AG04449 (cell line): ENCODE measurements around the gene BUD13.
A peak's percentile ranks its signal among the peaks of the same experiment; 100 is the strongest.
"Not testable (repeated sequence)": the region's sequence is repeated elsewhere in the genome, so short reads cannot be mapped to it uniquely, and the experiment has no call there.

ENCODE experiments used
- CTCF ChIA-PET: fragments of 350-600 bp; formaldehyde crosslinking; extraction: SDS; loops from one replicate; lab custom pipeline; 2021; ENCODE audit warnings: antibody characterized with exemption; lab: Yijun Ruan, JAX
- POLR2A ChIA-PET: fragments of 400-600, 350-600 bp; formaldehyde crosslinking; extraction: SDS; loops from one replicate; lab custom pipeline; 2020; ENCODE audit warnings: antibody characterized with exemption, inconsistent platforms; lab: Yijun Ruan, JAX
- DNase-seq: peaks from one replicate; pipeline ENCODE4 v3.0.0-alpha.2; 2010; ENCODE audit warnings: low read depth, low spot score
- H3K4me3 ChIP-seq: 2 replicates; pipeline ENCODE4 v1.5.1; 2011; ENCODE audit warnings: low read depth, mild to moderate bottlenecking, control low read depth, low read length
- TF ChIP-seq, protein P1 (sequence below): IDR thresholded peaks from one replicate; pipeline ENCODE4 v1.5.1; 2011; ENCODE audit warnings: mild to moderate bottlenecking, moderate library complexity, low read length, control low read depth, inconsistent platforms; ENCODE audit not compliant: insufficient read depth; ENCODE audit errors: missing control alignments

The BUD13 gene

DNA sequence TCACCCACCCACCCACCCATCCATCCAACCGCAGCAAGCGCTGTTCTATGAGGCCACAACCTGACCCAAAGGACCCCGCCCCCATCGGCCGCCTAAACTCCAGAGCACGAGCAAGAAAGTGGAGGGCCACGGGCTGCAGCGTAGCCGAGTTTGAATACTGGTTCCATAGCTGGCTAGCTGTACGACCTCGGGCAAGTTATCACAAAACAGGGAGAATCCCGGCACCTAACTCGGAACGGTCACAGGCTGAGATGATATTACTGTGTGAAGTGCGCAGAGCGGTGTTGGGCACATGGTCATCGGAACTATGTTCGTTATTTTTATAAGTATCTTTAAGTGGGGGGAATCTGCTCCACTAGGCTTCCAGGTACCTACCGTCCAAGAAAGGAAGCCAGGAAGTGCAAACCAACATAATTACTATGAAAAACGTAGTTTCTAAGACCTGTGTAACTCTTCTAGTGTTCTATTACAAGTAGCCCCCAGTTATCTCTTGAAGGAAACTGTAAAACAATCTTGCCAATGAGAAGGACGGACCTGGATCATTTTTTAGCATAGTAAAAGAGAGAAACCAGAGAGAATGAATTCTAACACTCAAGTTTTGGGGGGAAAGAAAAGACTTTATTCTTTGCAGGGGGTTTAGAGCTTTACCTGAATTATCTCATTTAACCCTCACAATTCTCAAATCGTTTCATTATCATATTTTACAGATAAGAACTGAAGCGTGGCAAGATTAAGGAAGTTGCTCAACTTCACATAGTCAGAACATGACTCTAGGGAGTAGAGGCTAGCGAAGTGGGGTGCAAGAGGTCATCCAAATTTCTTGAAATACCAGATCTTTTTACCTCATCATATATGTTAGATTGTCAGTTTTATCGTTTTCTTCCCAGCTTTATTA is 663 bp upstream of the BUD13 start:
- ChIA-PET CTCF (interaction anchor here (1.8 to 2.9 kb wide), 2 partner anchors 17 to 331 kb away, joined by 3 to 17 read pairs; partner anchors contain the start of gene APOA5), POLR2A (no interaction called here)
- TF ChIP-seq, protein P1, sequence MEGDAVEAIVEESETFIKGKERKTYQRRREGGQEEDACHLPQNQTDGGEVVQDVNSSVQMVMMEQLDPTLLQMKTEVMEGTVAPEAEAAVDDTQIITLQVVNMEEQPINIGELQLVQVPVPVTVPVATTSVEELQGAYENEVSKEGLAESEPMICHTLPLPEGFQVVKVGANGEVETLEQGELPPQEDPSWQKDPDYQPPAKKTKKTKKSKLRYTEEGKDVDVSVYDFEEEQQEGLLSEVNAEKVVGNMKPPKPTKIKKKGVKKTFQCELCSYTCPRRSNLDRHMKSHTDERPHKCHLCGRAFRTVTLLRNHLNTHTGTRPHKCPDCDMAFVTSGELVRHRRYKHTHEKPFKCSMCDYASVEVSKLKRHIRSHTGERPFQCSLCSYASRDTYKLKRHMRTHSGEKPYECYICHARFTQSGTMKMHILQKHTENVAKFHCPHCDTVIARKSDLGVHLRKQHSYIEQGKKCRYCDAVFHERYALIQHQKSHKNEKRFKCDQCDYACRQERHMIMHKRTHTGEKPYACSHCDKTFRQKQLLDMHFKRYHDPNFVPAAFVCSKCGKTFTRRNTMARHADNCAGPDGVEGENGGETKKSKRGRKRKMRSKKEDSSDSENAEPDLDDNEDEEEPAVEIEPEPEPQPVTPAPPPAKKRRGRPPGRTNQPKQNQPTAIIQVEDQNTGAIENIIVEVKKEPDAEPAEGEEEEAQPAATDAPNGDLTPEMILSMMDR = no peak
- no peak for DNase-seq
- peak overlapping the region; percentile 78 for H3K4me3 ChIP-seq

DNA sequence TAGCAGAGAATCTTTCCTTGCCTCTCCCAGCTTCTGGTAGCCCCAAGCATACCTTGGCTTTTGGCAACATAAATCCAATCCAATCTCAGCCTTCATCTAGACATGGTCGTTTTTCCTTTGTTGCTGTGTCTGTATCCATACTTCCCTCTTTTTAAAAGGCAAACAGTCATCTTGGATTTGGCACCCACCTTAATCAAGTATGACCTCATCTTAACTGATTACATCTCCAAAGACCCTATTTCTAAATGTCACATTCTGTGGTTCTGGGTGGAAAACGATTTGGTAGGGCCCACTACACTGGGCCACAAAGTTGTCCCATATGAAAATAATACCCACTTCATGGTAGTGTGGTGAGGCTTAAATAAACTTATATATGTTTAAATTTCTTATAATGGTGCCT is 852 bp downstream of the BUD13 start:
- H3K4me3 ChIP-seq = peak overlapping the region; percentile 78
- TF ChIP-seq, protein P1 = no peak
- DNase-seq = no peak
- ChIA-PET CTCF (interaction anchor here (1.2 to 2.1 kb wide), 5 partner anchors 10 to 334 kb away, joined by 4 to 9 read pairs (median 6); partner anchors contain the start of gene APOA5), POLR2A (no interaction called here)

GRCh38 chr11:116762132-116762531 is 10.7 kb downstream of the BUD13 start:
- ChIA-PET POLR2A (no interaction called here), CTCF (interaction anchor here (0.7 to 6.8 kb wide), 4 partner anchors 9 to 19 kb away, joined by 3 to 46 read pairs (median 5); no protein-coding TSS in a partner anchor)
- H3K4me3 ChIP-seq = no peak overlapping the region
- no peak for DNase-seq
- TF ChIP-seq, protein P1 = no peak

- CTCF ChIA-PET = interaction anchor here (1.3 to 6.8 kb wide), 3 partner anchors 10 to 470 kb away, joined by 3 to 46 read pairs (median 4); no protein-coding TSS in a partner anchor
- DNase-seq, H3K4me3 ChIP-seq, POLR2A ChIA-PET: not testable (repeated sequence)
Measured at GRCh38 chr11:116756044-116756443, 16.7 kb downstream of the BUD13 start.

DNA sequence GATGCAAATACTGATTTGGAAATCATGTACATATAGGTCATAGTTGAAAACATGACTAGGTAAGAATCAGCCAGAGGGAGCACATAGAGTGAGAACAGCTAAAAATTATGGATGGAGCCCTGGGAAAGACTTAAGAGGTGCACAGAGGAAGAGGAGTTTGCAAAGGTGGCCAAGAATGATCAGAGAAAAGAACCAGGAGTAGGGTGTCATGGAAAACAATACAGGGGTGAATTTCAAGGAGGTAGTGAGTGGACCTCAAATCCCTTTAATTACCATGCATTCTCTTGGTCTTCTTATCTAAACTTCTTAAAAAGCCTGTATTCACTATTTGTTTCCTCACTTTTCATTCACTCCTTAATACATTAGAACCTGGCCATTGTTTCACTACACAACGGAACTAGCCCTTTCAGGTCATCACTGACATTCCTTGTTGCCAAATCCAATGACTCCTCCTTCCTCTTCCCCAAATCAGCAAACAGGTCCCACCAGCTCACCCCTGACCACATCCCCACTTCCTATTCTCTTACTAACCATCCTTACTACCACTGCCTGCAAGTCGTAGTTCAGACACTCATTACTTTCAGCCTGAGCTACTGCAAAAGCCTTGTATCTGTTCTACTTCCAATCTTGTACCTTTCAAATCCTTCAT is 22.6 kb downstream of the BUD13 start:
- CTCF ChIA-PET = interaction anchor here (1.0 to 1.7 kb wide), 6 partner anchors 8 to 356 kb away, joined by 3 to 7 read pairs (median 4); no protein-coding TSS in a partner anchor
- TF ChIP-seq, protein P1 = no peak
- H3K4me3 ChIP-seq = no peak overlapping the region
- POLR2A ChIA-PET = no interaction called here
- no peak for DNase-seq

GRCh38 chr11:116742104-116742503 is 30.7 kb downstream of the BUD13 start:
- TF ChIP-seq, protein P1 = no peak
- CTCF ChIA-PET = interaction anchor here (0.7 to 5.1 kb wide), 14 partner anchors 9 to 562 kb away, joined by 3 to 91 read pairs (median 6); no protein-coding TSS in a partner anchor
- H3K4me3 ChIP-seq = no peak overlapping the region
- POLR2A ChIA-PET = interaction anchor here (1.1 kb wide), 1 partner anchor 437 kb away, joined by 3 read pairs; no protein-coding TSS in a partner anchor
- no peak for DNase-seq
